Dendritic cell treated with granulocyte-macrophage colony-stimulating factor and Interleukin-4, amounts not matched to agents 40 ng/mL and 50 ng/mL, for 4 days (primary cell): ENCODE data around the gene PDE11A.
"Not testable (repeated sequence)": the region's sequence is repeated elsewhere in the genome, so short reads cannot be mapped to it uniquely, and the experiment has no call there.

Experiments used
- H3K27ac Mint-ChIP-seq: one replicate; pipeline ENCODE4 v1.8.0; 2022; ENCODE audit warnings: mild to moderate bottlenecking, mixed read lengths
- H3K27me3 Mint-ChIP-seq: one replicate; pipeline ENCODE4 v1.8.0; 2022; ENCODE audit warnings: mild to moderate bottlenecking, mixed read lengths
- H3K36me3 Mint-ChIP-seq: one replicate; pipeline ENCODE4 v1.8.0; 2022; ENCODE audit warnings: low read depth, mixed read lengths
- H3K4me1 Mint-ChIP-seq: one replicate; pipeline ENCODE4 v1.8.0; 2022; ENCODE audit warnings: low read depth, mixed read lengths
- H3K4me3 Mint-ChIP-seq: one replicate; pipeline ENCODE4 v1.8.0; 2022; ENCODE audit warnings: mild to moderate bottlenecking, moderate library complexity, mixed read lengths
- H3K9me3 Mint-ChIP-seq: one replicate; pipeline ENCODE4 v1.8.0; 2022; ENCODE audit warnings: mixed read lengths
- intact Hi-C: fragments of 100-400 bp; cut with micrococcal nuclease; formaldehyde crosslinking; loops from one replicate; pipeline ENCODE4 v1.15.0; 2022

PDE11A gene

GRCh38 chr2:177868806-177869205, 203.8 kb downstream of the PDE11A start:
- Mint-ChIP-seq H3K4me1 (no peaks in the 10 kb centered on the region), H3K4me3 (no peak overlapping the region), H3K27me3 (no peaks in the 10 kb centered on the region), H3K36me3 (no peaks in the 10 kb centered on the region), H3K27ac (no peak overlapping the region), H3K9me3 (peaks cover 7% of the 10 kb centered on the region)
- intact Hi-C loops: no loop called here

DNA sequence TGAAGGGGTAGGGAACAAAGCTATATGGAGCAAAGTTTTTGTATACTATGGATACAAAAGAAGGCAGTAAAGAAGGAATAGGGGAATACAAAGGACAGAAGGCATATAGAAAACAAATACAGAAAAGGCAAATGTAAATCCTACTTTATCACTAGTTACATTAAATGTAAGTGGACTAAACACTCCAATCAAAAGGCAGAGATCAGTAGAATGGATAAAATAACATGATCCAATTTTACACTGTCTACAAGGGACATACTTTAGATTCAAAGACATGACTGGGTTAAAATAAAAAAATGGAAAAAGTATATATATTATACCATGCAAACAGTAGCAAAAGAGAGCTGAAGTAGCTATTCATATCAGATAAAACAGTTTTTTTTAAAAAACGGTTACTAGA, 215.0 kb downstream of the PDE11A start:
- Mint-ChIP-seq H3K4me1 (no peaks in the 10 kb centered on the region), H3K36me3 (no peaks in the 10 kb centered on the region), H3K9me3 (peaks cover 11% of the 10 kb centered on the region), H3K4me3 (no peak overlapping the region), H3K27ac (no peak overlapping the region), H3K27me3 (no peaks in the 10 kb centered on the region)
- intact Hi-C loops: no loop called here

- peaks cover 12% of the 10 kb centered on the region for H3K9me3 Mint-ChIP-seq
- no peak overlapping the region for H3K4me3 Mint-ChIP-seq
- H3K4me1 Mint-ChIP-seq: no peaks in the 10 kb centered on the region
- H3K27ac Mint-ChIP-seq: no peak overlapping the region
- no peaks in the 10 kb centered on the region for H3K27me3 Mint-ChIP-seq
- no peaks in the 10 kb centered on the region for H3K36me3 Mint-ChIP-seq
- intact Hi-C loops: no loop called here
These were observed 220.2 kb downstream of the PDE11A start for GRCh38 chr2:177852389-177852788.

GRCh38 chr2:177843188-177843587, 229.4 kb downstream of the PDE11A start:
- no peak overlapping the region for H3K4me3 Mint-ChIP-seq
- H3K4me1 Mint-ChIP-seq: no peaks in the 10 kb centered on the region
- H3K9me3 Mint-ChIP-seq: peaks cover 8% of the 10 kb centered on the region
- H3K27me3 Mint-ChIP-seq: no peaks in the 10 kb centered on the region
- no peaks in the 10 kb centered on the region for H3K36me3 Mint-ChIP-seq
- H3K27ac Mint-ChIP-seq: no peak overlapping the region
- intact Hi-C loops: no loop called here

- Mint-ChIP-seq H3K27me3 (no peaks in the 10 kb centered on the region), H3K4me1 (no peaks in the 10 kb centered on the region), H3K9me3 (peaks cover 7% of the 10 kb centered on the region), H3K27ac (no peak overlapping the region), H3K4me3 (no peak overlapping the region), H3K36me3 (no peaks in the 10 kb centered on the region)
- intact Hi-C loops: no loop called here
These were observed 230.3 kb downstream of the PDE11A start for GRCh38 chr2:177842243-177842642.

- H3K4me1 Mint-ChIP-seq, H3K4me3 Mint-ChIP-seq, intact Hi-C loops, H3K36me3 Mint-ChIP-seq, H3K27ac Mint-ChIP-seq, H3K27me3 Mint-ChIP-seq: not testable (repeated sequence)
- peaks cover 21% of the 10 kb centered on the region for H3K9me3 Mint-ChIP-seq
These were observed 237.0 kb downstream of the PDE11A start for GRCh38 chr2:177835418-177836204.

- Mint-ChIP-seq H3K4me3 (no peak overlapping the region), H3K27me3 (no peaks in the 10 kb centered on the region), H3K36me3 (no peaks in the 10 kb centered on the region), H3K4me1 (no peaks in the 10 kb centered on the region), H3K27ac (no peak overlapping the region), H3K9me3 (peaks cover 21% of the 10 kb centered on the region)
- intact Hi-C loops: no loop called here
These were observed 239.8 kb downstream of the PDE11A start for GRCh38 chr2:177832611-177833433.

- H3K4me1 Mint-ChIP-seq: no peaks in the 10 kb centered on the region
- intact Hi-C loops: no loop called here
These were observed 241.6 kb downstream of the PDE11A start for GRCh38 chr2:177830881-177831386.

DNA sequence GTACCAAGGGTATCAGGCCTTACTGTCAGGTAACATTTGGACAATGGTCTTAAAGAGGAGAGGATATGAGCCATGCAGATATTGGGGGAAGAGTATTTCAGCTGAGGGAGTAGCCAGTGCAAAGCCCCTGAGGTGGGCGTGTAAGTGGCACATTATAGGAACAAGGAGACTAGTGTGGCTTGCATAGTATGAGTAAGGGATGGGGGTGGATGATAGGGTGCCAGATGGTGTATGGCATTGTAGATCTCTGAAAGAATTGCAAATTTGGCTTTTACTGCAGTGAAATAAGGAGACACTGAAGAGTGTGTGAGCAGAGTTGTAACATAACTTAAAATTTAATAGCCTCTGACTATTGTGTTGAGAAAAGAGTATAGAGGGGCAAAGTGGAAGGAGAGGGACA, 244.0 kb downstream of the PDE11A start:
- Mint-ChIP-seq H3K4me1 (no peaks in the 10 kb centered on the region), H3K36me3 (no peaks in the 10 kb centered on the region), H3K4me3 (no peak overlapping the region), H3K27ac (no peak overlapping the region), H3K27me3 (no peaks in the 10 kb centered on the region), H3K9me3 (no peaks in the 10 kb centered on the region)
- intact Hi-C loops: no loop called here

More at GRCh38 chr2:177830881-177831386, 241.6 kb downstream of the PDE11A start:
- no peaks in the 10 kb centered on the region for H3K27me3 Mint-ChIP-seq
- H3K4me3 Mint-ChIP-seq: no peak overlapping the region
- H3K36me3 Mint-ChIP-seq: no peaks in the 10 kb centered on the region
- peaks cover 21% of the 10 kb centered on the region for H3K9me3 Mint-ChIP-seq
- H3K27ac Mint-ChIP-seq: no peak overlapping the region

- Mint-ChIP-seq H3K4me3 (no peak overlapping the region), H3K36me3 (no peaks in the 10 kb centered on the region), H3K9me3 (no peaks in the 10 kb centered on the region), H3K4me1 (no peaks in the 10 kb centered on the region), H3K27me3 (no peaks in the 10 kb centered on the region), H3K27ac (no peak overlapping the region)
- intact Hi-C loops: no loop called here
These were observed 245.7 kb downstream of the PDE11A start for GRCh38 chr2:177826897-177827296.

GRCh38 chr2:177822941-177823340, 249.6 kb downstream of the PDE11A start:
- Mint-ChIP-seq H3K27me3 (no peaks in the 10 kb centered on the region), H3K36me3 (no peaks in the 10 kb centered on the region), H3K4me1 (no peaks in the 10 kb centered on the region), H3K27ac (no peak overlapping the region), H3K9me3 (no peaks in the 10 kb centered on the region), H3K4me3 (no peak overlapping the region)
- intact Hi-C loops: no loop called here

DNA sequence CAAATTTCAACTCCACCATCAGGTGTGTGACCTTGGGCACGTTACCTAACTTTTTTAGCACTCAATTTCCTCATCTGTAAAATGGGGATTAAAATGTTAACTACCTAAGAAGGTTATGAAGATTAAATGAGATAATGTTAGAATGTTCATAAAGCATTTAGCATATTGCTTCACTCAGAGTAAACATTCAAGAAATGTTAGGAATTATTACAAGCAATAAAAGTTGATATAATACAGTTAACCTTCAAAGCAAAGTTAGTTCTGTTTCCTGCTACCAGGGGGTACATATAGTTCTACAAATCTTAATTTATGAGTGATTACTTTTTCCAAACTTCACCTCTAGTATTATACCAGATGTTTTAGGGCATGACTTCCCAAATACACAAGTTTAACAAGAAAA, 254.2 kb downstream of the PDE11A start:
- Mint-ChIP-seq H3K9me3 (no peaks in the 10 kb centered on the region), H3K27ac (no peak overlapping the region), H3K4me1 (no peaks in the 10 kb centered on the region), H3K4me3 (no peak overlapping the region), H3K27me3 (no peaks in the 10 kb centered on the region), H3K36me3 (no peaks in the 10 kb centered on the region)
- intact Hi-C loops: no loop called here

- intact Hi-C loops: no loop called here
- H3K27me3 Mint-ChIP-seq: no peaks in the 10 kb centered on the region
- H3K9me3 Mint-ChIP-seq: no peaks in the 10 kb centered on the region
- H3K36me3 Mint-ChIP-seq: no peaks in the 10 kb centered on the region
- H3K4me3 Mint-ChIP-seq: no peak overlapping the region
- H3K27ac Mint-ChIP-seq: no peak overlapping the region
- no peaks in the 10 kb centered on the region for H3K4me1 Mint-ChIP-seq
These were observed 255.3 kb downstream of the PDE11A start for GRCh38 chr2:177817300-177817699.

DNA sequence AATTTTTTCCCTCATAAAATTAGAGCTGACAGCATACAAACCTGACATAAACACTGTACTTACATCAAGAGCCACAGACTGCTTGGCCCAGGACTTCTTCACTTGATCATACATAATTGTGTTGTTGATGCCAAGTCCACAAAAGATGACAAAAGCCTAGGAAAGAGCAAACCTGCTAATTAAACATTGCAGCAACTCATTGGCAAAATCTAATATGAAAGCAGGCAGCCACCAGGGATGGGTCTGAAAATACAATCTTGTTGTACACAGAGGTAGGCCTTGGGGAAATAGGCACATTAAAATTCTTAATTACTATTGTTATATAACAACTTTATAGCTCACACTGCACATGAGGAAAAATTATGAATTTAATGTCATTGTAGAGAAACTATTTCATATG, 255.8 kb downstream of the PDE11A start:
- Mint-ChIP-seq H3K4me3 (no peak overlapping the region), H3K27ac (no peak overlapping the region), H3K9me3 (no peaks in the 10 kb centered on the region), H3K36me3 (no peaks in the 10 kb centered on the region), H3K27me3 (no peaks in the 10 kb centered on the region), H3K4me1 (no peaks in the 10 kb centered on the region)
- intact Hi-C loops: no loop called here
